ENCODE results near the gene STARD13. TPM values are rescaled to one million over a fixed set of nuclear protein-coding genes. Genes with fewer than 3 reads are reported as not detected.

STARD13 gene
- total RNA-seq, 1 experiment from 2014 or later, result 4.1 TPM

DNA sequence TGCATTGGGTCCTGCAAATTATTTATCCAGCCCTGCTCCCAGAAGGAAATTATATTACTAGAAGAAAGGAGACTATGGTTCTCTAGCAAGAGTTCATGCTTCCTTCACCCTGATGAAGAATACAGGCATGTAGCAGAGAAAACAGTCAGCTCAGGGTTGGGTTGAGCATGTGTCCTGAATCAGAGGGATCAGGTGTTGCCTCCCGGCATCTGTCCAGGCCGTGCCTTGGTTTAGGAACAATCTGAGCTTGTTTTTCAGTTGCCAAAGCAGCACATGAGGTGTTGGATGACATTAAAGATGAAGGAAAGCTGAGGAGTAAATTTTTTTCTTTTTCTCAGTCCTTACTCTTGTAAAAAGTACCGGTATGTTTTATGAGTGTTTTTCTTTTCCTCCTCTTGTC, 207.3 kb downstream of the STARD13 start:
- ChIA-PET CTCF (no interaction called here), RAD21 (ENCODE audit: low non-redundant PET in 1 of 2, low total read pairs in 2 of 2, uncharacterized antibody in 2 of 2, unreplicated experiment in 2 of 2) (no interaction called here), POLR2A (no interaction called here)
- no peaks in the 10 kb centered on the region for H3K9me3 ChIP-seq (ENCODE audit: control insufficient read depth in 1 of 2, insufficient read depth in 1 of 2, low read depth in 1 of 2, low read length in 2 of 2)
- H4K20me1 ChIP-seq (ENCODE audit: insufficient read depth), result no peaks in the 10 kb centered on the region
- no TSS peak for BruUV-seq (replicated peaks)
- H3K79me2 ChIP-seq (ENCODE audit: insufficient read depth, low read length), result no peaks in the 10 kb centered on the region
- DNase-seq (ENCODE audit: low read depth, low spot score) (no peak), ATAC-seq (no peak)
- no peaks in the 10 kb centered on the region for H3K27me3 ChIP-seq (ENCODE audit: insufficient read depth, low read length)
- no peaks in the 10 kb centered on the region for H3K4me1 ChIP-seq (ENCODE audit: control insufficient read depth in 1 of 2, insufficient read depth in 2 of 2, low read length in 2 of 2)
- TF ChIP-seq SIN3A (IDR thresholded peaks at IDR 0.05; ENCODE audit: low read depth) (no peak), TCF7L2 (IDR thresholded peaks at IDR 0.05; ENCODE audit: borderline replicate concordance, extremely low read depth, insufficient read depth, insufficient read length) (no peak), MAX (IDR thresholded peaks at IDR 0.05) (no peak), CBX3 (IDR thresholded peaks at IDR 0.05; ENCODE audit: low read depth) (no peak), EGR1 (IDR thresholded peaks at IDR 0.05; ENCODE audit: low read depth) (no peak), SRF (IDR thresholded peaks at IDR 0.05; ENCODE audit: low read depth) (no peak), POLR2AphosphoS5 (IDR thresholded peaks at IDR 0.05; ENCODE audit: low read depth, low read length) (no peak), RAD21 (IDR thresholded peaks at IDR 0.05; ENCODE audit: low read depth) (no peak), CEBPB (IDR thresholded peaks at IDR 0.05; ENCODE audit: low read depth) (no peak), POLR2A (IDR thresholded peaks at IDR 0.05; ENCODE audit: borderline replicate concordance, extremely low read depth, insufficient read depth, insufficient read length) (no peak), EZH2phosphoT487 (IDR thresholded peaks at IDR 0.05; ENCODE audit: borderline replicate concordance) (no peak), ZFX (IDR thresholded peaks at IDR 0.05) (no peak), SP1 (IDR thresholded peaks at IDR 0.05; ENCODE audit: low read depth) (no peak), CTCF (IDR thresholded peaks at IDR 0.05 in 2 of 3, conservative IDR thresholded peaks at IDR 0.05 in 1 of 3; ENCODE audit: borderline replicate concordance in 1 of 3, insufficient read depth in 1 of 3, low read depth in 2 of 3, low read length in 2 of 3) (no peak), ZNF274 (IDR thresholded peaks at IDR 0.05; ENCODE audit: low read depth, low read length) (no peak), FOSL1 (IDR thresholded peaks at IDR 0.05; ENCODE audit: low read depth) (no peak), ELF1 (IDR thresholded peaks at IDR 0.05; ENCODE audit: borderline replicate concordance, low read depth) (no peak), JUND (IDR thresholded peaks at IDR 0.05) (no peak), EZH2 (IDR thresholded peaks at IDR 0.05) (no peak)
- TF ChIP-seq, protein P1, sequence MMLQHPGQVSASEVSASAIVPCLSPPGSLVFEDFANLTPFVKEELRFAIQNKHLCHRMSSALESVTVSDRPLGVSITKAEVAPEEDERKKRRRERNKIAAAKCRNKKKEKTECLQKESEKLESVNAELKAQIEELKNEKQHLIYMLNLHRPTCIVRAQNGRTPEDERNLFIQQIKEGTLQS (IDR thresholded peaks at IDR 0.05), result no peak
- H3K4me3 ChIP-seq (replicated peaks in 1 of 2; ENCODE audit: low read depth in 1 of 2, low read length in 2 of 2), result no peak overlapping the region
- H2AFZ ChIP-seq (ENCODE audit: low read depth, low read length, poor library complexity, severe bottlenecking), result no peak overlapping the region
- no peak overlapping the region for H3K27ac ChIP-seq (ENCODE audit: low read depth, low read length)
- no peak overlapping the region for H3K9ac ChIP-seq (ENCODE audit: low read length)
- no peaks in the 10 kb centered on the region for H3K9me2 ChIP-seq (ENCODE audit: insufficient read depth)
- no peak overlapping the region for H3K4me2 ChIP-seq (ENCODE audit: low read length)
- no peaks in the 10 kb centered on the region for H3K36me3 ChIP-seq (ENCODE audit: control insufficient read depth in 1 of 2, insufficient read depth in 2 of 2, low read length in 2 of 2)
- intact Hi-C loops (cut with micrococcal nuclease), result no loop called here
